Endothelial cell of umbilical vein (primary cell): ENCODE data around the gene LNX2. TPM values are rescaled to one million over a fixed set of nuclear protein-coding genes. Genes with fewer than 3 reads are reported as not detected.

ENCODE experiments used
- BruUV-seq: library from RNA; stranded (reverse); fragments of 400-500 nt; replicated peaks from 2 replicates; lab custom pipeline; 2021; lab: Mats Ljungman, UMichigan
- CTCF ChIA-PET: fragments of 300-600, 350-600 bp; sonication (Branson Sonifier 250); formaldehyde crosslinking; loops from one replicate; lab custom pipeline; 2021; ENCODE audit warnings: antibody characterized with exemption, inconsistent platforms; lab: Charles Lee
- POLR2A ChIA-PET: fragments of 300-600, 350-600 bp; sonication (Branson Sonifier 250); formaldehyde crosslinking; loops from one replicate; lab custom pipeline; 2021; ENCODE audit warnings: antibody characterized with exemption, inconsistent platforms; lab: Charles Lee
- DNase-seq: peaks from one replicate; pipeline ENCODE4 v3.0.0-alpha.2; 2011; ENCODE audit warnings: low read depth, low spot score
- FAIRE-seq: peaks from 2 replicates; lab custom pipeline; 2011; peaks lifted over from hg19 to GRCh38; lab: Jason Lieb, UNC
- H2AFZ ChIP-seq: 2 replicates; pipeline ENCODE4 v1.6.0; 2012; ENCODE audit warnings: low read depth, low read length, control low read depth, inconsistent platforms
- H3K27ac ChIP-seq: 2 replicates; pipeline ENCODE4 v1.5.1; 2011; ENCODE audit warnings: low read depth, mild to moderate bottlenecking, control low read depth, low read length, moderate library complexity; ENCODE audit not compliant: insufficient read depth
- H3K27me3 ChIP-seq, 2 experiments: 2 replicates each; pipeline versions ENCODE4 v1.6.0 to v1.6.1; 2011; ENCODE audit warnings: low read length in 2 of 2, mixed read lengths in 1 of 2; ENCODE audit not compliant: control insufficient read depth in 2 of 2, insufficient read depth in 2 of 2
- H3K36me3 ChIP-seq, 2 experiments: 2 replicates in 1 of 2; 3 replicates in 1 of 2; pipeline ENCODE4 v1.5.1; 2011; ENCODE audit warnings: low read length in 2 of 2, mild to moderate bottlenecking in 1 of 2, moderate library complexity in 1 of 2; ENCODE audit not compliant: control insufficient read depth in 2 of 2, insufficient read depth in 2 of 2; ENCODE audit errors: extremely low read depth in 1 of 2
- H3K4me1 ChIP-seq: 3 replicates; pipeline ENCODE4 v1.5.1; 2011; ENCODE audit warnings: mild to moderate bottlenecking, low read length; ENCODE audit not compliant: control insufficient read depth, insufficient read depth; ENCODE audit errors: extremely low read depth
- H3K4me2 ChIP-seq: 2 replicates; pipeline ENCODE4 v1.6.1; 2011; ENCODE audit warnings: low read length, control low read depth, mixed read lengths; ENCODE audit not compliant: insufficient read depth
- H3K4me3 ChIP-seq, 3 experiments: fragments of 200-600 bp in 1 of 3; sonication (generic), shearing (Covaris generic) in 1 of 3; replicated peaks in 1 of 3; 2 replicates each; pipeline ENCODE4 v1.5.1; 2011 to 2016; ENCODE audit warnings: control low read depth in 3 of 3, low read length in 3 of 3, mild to moderate bottlenecking in 2 of 3, inconsistent platforms in 1 of 3, low read depth in 1 of 3, moderate library complexity in 1 of 3; ENCODE audit not compliant: insufficient read depth in 1 of 3
- H3K79me2 ChIP-seq: 2 replicates; pipeline ENCODE4 v1.6.0; 2012; ENCODE audit warnings: low read length, inconsistent platforms; ENCODE audit not compliant: control insufficient read depth, insufficient read depth
- H3K9ac ChIP-seq: replicated peaks from 2 replicates; pipeline ENCODE3; 2011; ENCODE audit warnings: low read length, control low read depth; ENCODE audit not compliant: insufficient read depth; ENCODE audit errors: extremely low read depth
- H3K9me1 ChIP-seq: replicated peaks from 3 replicates; pipeline ENCODE4 v1.6.0; 2011; ENCODE audit warnings: mild to moderate bottlenecking, low read length; ENCODE audit not compliant: control insufficient read depth, insufficient read depth; ENCODE audit errors: extremely low read depth
- H3K9me3 ChIP-seq: replicated peaks from 2 replicates; pipeline ENCODE4 v1.5.1; 2012; ENCODE audit warnings: low read length, inconsistent platforms; ENCODE audit not compliant: control insufficient read depth, insufficient read depth
- H4K20me1 ChIP-seq: replicated peaks from 2 replicates; pipeline ENCODE3; 2011; ENCODE audit warnings: mild to moderate bottlenecking, low read length; ENCODE audit not compliant: control insufficient read depth, insufficient read depth; ENCODE audit errors: extremely low read depth
- CTCF ChIP-seq, 2 donors: IDR thresholded peaks; 1 replicate in 1 of 2; 2 replicates in 1 of 2; pipeline ENCODE4 v1.5.1; 2011; ENCODE audit warnings: low read length in 2 of 2, mild to moderate bottlenecking in 2 of 2, moderate library complexity in 2 of 2, control low read depth in 1 of 2, inconsistent platforms in 1 of 2, low read depth in 1 of 2; ENCODE audit not compliant: insufficient read depth in 1 of 2; ENCODE audit errors: extremely low read depth in 1 of 2
- EZH2 ChIP-seq: IDR thresholded peaks from 2 replicates; pipeline ENCODE4 v1.6.1; 2012; ENCODE audit warnings: borderline replicate concordance, low read depth, mild to moderate bottlenecking, moderate library complexity, low read length, inconsistent platforms; ENCODE audit not compliant: severe bottlenecking
- FOS ChIP-seq: IDR thresholded peaks from 2 replicates; pipeline ENCODE4 v1.6.1; 2011; ENCODE audit warnings: mild to moderate bottlenecking, low read length, moderate library complexity, borderline replicate concordance; ENCODE audit not compliant: insufficient read depth
- GATA2 ChIP-seq: IDR thresholded peaks from 2 replicates; pipeline ENCODE4 v1.7.0; 2011; ENCODE audit warnings: low read depth, mild to moderate bottlenecking, moderate library complexity, mixed read lengths, low read length; ENCODE audit not compliant: insufficient read length, insufficient read depth
- JUN ChIP-seq: IDR thresholded peaks from 2 replicates; pipeline ENCODE4 v1.6.1; 2011; ENCODE audit warnings: borderline replicate concordance, low read depth; ENCODE audit not compliant: insufficient read length, insufficient read depth
- MYC ChIP-seq: IDR thresholded peaks from one replicate; pipeline ENCODE4 v1.6.1; 2011; ENCODE audit warnings: mild to moderate bottlenecking, low read depth, low read length
- POLR2A ChIP-seq: IDR thresholded peaks from 2 replicates; pipeline ENCODE4 v1.6.1; 2012; ENCODE audit warnings: low read depth, mild to moderate bottlenecking, control low read depth, low read length
- POLR2AphosphoS5 ChIP-seq: IDR thresholded peaks from 2 replicates; pipeline ENCODE4 v1.6.1; 2012; ENCODE audit warnings: low read depth, mild to moderate bottlenecking, control low read depth, low read length, moderate library complexity; ENCODE audit not compliant: insufficient read depth
- dilution Hi-C: fragments of 300-500 bp; cut with MboI; formaldehyde crosslinking; loops from one replicate; pipeline ENCODE4 v1.15.0; 2019; ENCODE audit warnings: low sequenced_read_pairs; ENCODE audit not compliant: extremely low pct_ligation_motif_present
- intact Hi-C: fragments of 100-400 bp; cut with micrococcal nuclease; formaldehyde crosslinking; loops from one replicate; pipeline ENCODE4 v1.10.0; 2022
- polyA plus RNA-seq, 4 experiments: library from polyadenylated mRNA; depleted of rRNA in 3 of 4; stranded (reverse) in 3 of 4; unstranded in 1 of 4; fragments of >200 nt; gene quantifications; 2 replicates each; pipeline versions ENCODE4 v1.2.1 to v1.2.3, GENCODE V29; 2011 to 2012; ENCODE audit warnings: missing spikeins in 1 of 4
- total RNA-seq: library from RNA; stranded (reverse); gene quantifications from 2 replicates; pipeline ENCODE4 v1.2.3, GENCODE V29; 2021
- TF ChIP-seq, protein P1 (sequence below): IDR thresholded peaks from 2 replicates; pipeline ENCODE4 v1.6.1; 2011; ENCODE audit not compliant: insufficient read depth, insufficient read length

Gene LNX2
- total and polyA plus RNA-seq, 2 donors (not counting 3 experiments of a cell fraction or from before 2014, with no cell fraction given) = 7.0 to 9.1 TPM

DNA sequence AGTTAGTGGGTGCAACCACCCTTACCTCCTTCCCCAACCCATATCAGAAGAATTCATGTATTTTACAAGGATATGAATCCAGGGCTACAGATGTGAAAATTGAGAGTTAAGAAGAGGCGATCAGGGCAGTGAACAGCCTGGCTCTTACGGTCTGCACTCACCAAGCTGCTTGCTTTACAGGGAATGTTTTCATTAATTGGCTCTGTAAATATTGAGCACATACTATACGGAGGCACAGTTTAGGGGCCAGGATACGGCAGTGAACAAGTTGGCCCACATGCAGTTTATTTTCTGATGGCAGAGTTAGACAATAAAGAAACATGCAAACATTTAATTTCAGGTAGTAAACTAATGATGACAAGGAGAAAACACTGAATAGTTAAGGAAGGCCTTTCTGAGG is 7.8 kb upstream of the LNX2 start:
- POLR2A ChIA-PET = no interaction called here
- no peak for FAIRE-seq

More for the DNA sequence above, 7.8 kb upstream of the LNX2 start:
- intact Hi-C loops = loop anchor here (10.0 kb wide), 1 partner anchor 167 kb away; the partner anchor contains the start of gene GSX1
- Histone ChIP-seq H3K9me1 (no peaks in the 10 kb centered on the region), H2AFZ (no peak overlapping the region), H3K79me2 (peaks cover 57% of the 10 kb centered on the region), H3K27ac (no peak overlapping the region), H3K9ac (no peak overlapping the region), H3K4me2 (no peak overlapping the region), H3K9me3 (no peaks in the 10 kb centered on the region), H3K4me3 (no peak overlapping the region), H4K20me1 (no peaks in the 10 kb centered on the region), H3K4me1 (no peaks in the 10 kb centered on the region), H3K27me3 (no peaks in the 10 kb centered on the region), H3K36me3 (peaks cover 2 to 4% of the 10 kb centered on the region in 2 experiments)
- no peak for DNase-seq
- TF ChIP-seq CTCF (IDR thresholded peaks at IDR 0.05; ENCODE audit: extremely low read depth in 1 of 2, insufficient read depth in 1 of 2, low read depth in 1 of 2, low read length in 2 of 2) (no peak), JUN (no peak), POLR2A (no peak), POLR2AphosphoS5 (no peak), FOS (no peak), MYC (no peak), EZH2 (no peak), GATA2 (no peak)
- TF ChIP-seq, protein P1, sequence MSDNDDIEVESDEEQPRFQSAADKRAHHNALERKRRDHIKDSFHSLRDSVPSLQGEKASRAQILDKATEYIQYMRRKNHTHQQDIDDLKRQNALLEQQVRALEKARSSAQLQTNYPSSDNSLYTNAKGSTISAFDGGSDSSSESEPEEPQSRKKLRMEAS = no peak
- BruUV-seq = no TSS peak
- dilution Hi-C loops = no loop called here
- CTCF ChIA-PET = interaction anchor here (0.7 kb wide), 1 partner anchor 10 kb away, joined by 3 read pairs; no protein-coding TSS in a partner anchor
